SU-DHL-6 (cell line): ENCODE results near the gene NEIL1.

Experiments
- H2AFZ ChIP-seq: fragments of 200-600 bp; sonication (generic); 2 replicates; pipeline ENCODE4 v1.6.1; 2014; ENCODE audit warnings: low read depth, mild to moderate bottlenecking, moderate library complexity, mixed read lengths, antibody characterized with exemption, low read length; ENCODE audit not compliant: severe bottlenecking
- H3F3A ChIP-seq: fragments of 200-600 bp; shearing (Covaris generic); 2 replicates; pipeline ENCODE4 v1.6.0; 2016; ENCODE audit warnings: antibody characterized with exemption, mild to moderate bottlenecking; ENCODE audit not compliant: insufficient read depth
- H3K27ac ChIP-seq: fragments of 200-600 bp; sonication (generic); 2 replicates; pipeline ENCODE4 v1.5.1; 2016; ENCODE audit warnings: low read depth, mild to moderate bottlenecking, low read length, moderate library complexity, mixed read lengths
- H3K27me3 ChIP-seq: fragments of 200-600 bp; sonication (generic), shearing (Covaris generic); 2 replicates; pipeline ENCODE4 v1.6.0; 2014; ENCODE audit warnings: mild to moderate bottlenecking, low read length
- H3K36me3 ChIP-seq: fragments of 200-600 bp; sonication (generic); 2 replicates; pipeline ENCODE4 v1.6.1; 2014; ENCODE audit warnings: mild to moderate bottlenecking, low read length, mixed read lengths
- H3K4me2 ChIP-seq: fragments of 300-600, 200-600 bp; shearing (Covaris generic), sonication (generic); 2 replicates; pipeline ENCODE4 v1.6.0; 2014; ENCODE audit warnings: low read length, low read depth, mild to moderate bottlenecking; ENCODE audit not compliant: poor library complexity, severe bottlenecking
- H3K4me3 ChIP-seq: fragments of 200-600 bp; sonication (generic); 2 replicates; pipeline ENCODE4 v1.5.1; 2014; ENCODE audit warnings: antibody characterized with exemption, low read length, mild to moderate bottlenecking, mixed read lengths; ENCODE audit not compliant: insufficient read depth, poor library complexity, severe bottlenecking
- H3K79me2 ChIP-seq: fragments of 200-600 bp; sonication (generic); 2 replicates; pipeline ENCODE4 v1.6.1; 2014; ENCODE audit warnings: mild to moderate bottlenecking, low read length, moderate library complexity; ENCODE audit not compliant: insufficient read depth
- H3K9ac ChIP-seq: fragments of 200-600 bp; sonication (generic); 2 replicates; pipeline ENCODE4 v1.7.0; 2014; ENCODE audit warnings: mild to moderate bottlenecking, low read length
- H3K9me2 ChIP-seq: fragments of 200-600 bp; sonication (generic); replicated peaks from 2 replicates; pipeline ENCODE4 v1.6.1; 2014; ENCODE audit warnings: low read length; ENCODE audit not compliant: insufficient read depth
- H3K9me3 ChIP-seq: fragments of 200-600 bp; sonication (generic); 2 replicates; pipeline ENCODE4 v1.6.1; 2014; ENCODE audit warnings: low read length, mixed read lengths; ENCODE audit not compliant: insufficient read depth
- H4K20me1 ChIP-seq: fragments of 200-600 bp; sonication (generic); 2 replicates; pipeline ENCODE4 v1.6.1; 2014; ENCODE audit warnings: low read depth, mild to moderate bottlenecking, antibody characterized with exemption, low read length, moderate library complexity, mixed read lengths
- CTCF ChIP-seq: fragments of 200-600 bp; sonication (generic); IDR thresholded peaks from one replicate; pipeline ENCODE4 v1.5.1; 2017; ENCODE audit warnings: antibody characterized with exemption, mild to moderate bottlenecking, low read length, moderate library complexity; ENCODE audit not compliant: insufficient read depth, poor library complexity, severe bottlenecking
- EZH2phosphoT487 ChIP-seq: fragments of 200-600 bp; sonication (generic), shearing (Covaris generic); conservative IDR thresholded peaks from 2 replicates; pipeline ENCODE4 v1.6.1; 2018; ENCODE audit warnings: mild to moderate bottlenecking, antibody characterized with exemption, low read length, moderate library complexity, mixed read lengths

NEIL1 gene

GRCh38 chr15:75369897-75370581, 23.2 kb downstream of the NEIL1 start:
- Histone ChIP-seq H3K27ac (no peak overlapping the region), H3K4me3 (no peak overlapping the region), H4K20me1 (no peaks in the 10 kb centered on the region), H3K79me2 (no peaks in the 10 kb centered on the region), H3K9ac (no peak overlapping the region), H3K27me3 (no peaks in the 10 kb centered on the region), H3K9me2 (no peaks in the 10 kb centered on the region), H3K9me3 (no peaks in the 10 kb centered on the region), H3K36me3 (peaks cover 2% of the 10 kb centered on the region; the same call in 1 of the 2 replicates), H3F3A (peaks cover 28% of the 10 kb centered on the region), H2AFZ (no peak overlapping the region), H3K4me2 (peak overlapping the region; percentile 85)
- TF ChIP-seq EZH2phosphoT487 = no peak
- no peak for TF ChIP-seq CTCF

- no peaks in the 10 kb centered on the region for H3K9me2 ChIP-seq
- H2AFZ ChIP-seq = no peak overlapping the region
- peaks cover 11% of the 10 kb centered on the region; the same call in 1 of the 2 replicates for H3K36me3 ChIP-seq
- H3K27me3 ChIP-seq = no peaks in the 10 kb centered on the region
- no peak overlapping the region for H3K4me2 ChIP-seq
- no peak overlapping the region for H3K27ac ChIP-seq
- TF ChIP-seq CTCF (no peak), EZH2phosphoT487 (no peak)
- H3F3A ChIP-seq = peaks cover 28% of the 10 kb centered on the region
- H3K9me3 ChIP-seq = no peaks in the 10 kb centered on the region
- no peaks in the 10 kb centered on the region for H4K20me1 ChIP-seq
- H3K9ac ChIP-seq = no peak overlapping the region
- H3K79me2 ChIP-seq = no peaks in the 10 kb centered on the region
- no peak overlapping the region for H3K4me3 ChIP-seq
These were observed 24.6 kb downstream of the NEIL1 start for GRCh38 chr15:75371486-75371885.

- H4K20me1 ChIP-seq = no peaks in the 10 kb centered on the region
- peaks cover 11% of the 10 kb centered on the region; the same call in 1 of the 2 replicates for H3K36me3 ChIP-seq
- peaks cover 28% of the 10 kb centered on the region for H3F3A ChIP-seq
- no peak overlapping the region for H3K9ac ChIP-seq
- H3K9me2 ChIP-seq = no peaks in the 10 kb centered on the region
- no peak overlapping the region for H2AFZ ChIP-seq
- no peak overlapping the region for H3K4me2 ChIP-seq
- no peaks in the 10 kb centered on the region for H3K79me2 ChIP-seq
- H3K27ac ChIP-seq = no peak overlapping the region
- H3K9me3 ChIP-seq = no peaks in the 10 kb centered on the region
- TF ChIP-seq CTCF (no peak), EZH2phosphoT487 (no peak)
- no peak overlapping the region for H3K4me3 ChIP-seq
- H3K27me3 ChIP-seq = no peaks in the 10 kb centered on the region
These were observed 25.3 kb downstream of the NEIL1 start for GRCh38 chr15:75371901-75372688.
